Hindlimb muscle (tissue), 1 donor: ENCODE measurements around the gene MCM10. TPM values are rescaled to one million over a fixed set of nuclear protein-coding genes. Genes with fewer than 3 reads are reported as not detected.

Experiments
- polyA plus RNA-seq: library from polyadenylated mRNA; unstranded; fragments of 120-200 nt; gene quantifications from one replicate; pipeline ENCODE4 v1.2.1, GENCODE V29; 2013; ENCODE audit not compliant: insufficient read length

MCM10 gene
- polyA plus RNA-seq, 1 donor, result 4.8 TPM

Other genes with a start within 250 kb of the MCM10 start
- 22.1 TPM for gene CCDC3, start 159.8 kb upstream of the MCM10 start, polyA plus RNA-seq
- 38.0 TPM for gene OPTN, start 61.4 kb upstream of the MCM10 start, polyA plus RNA-seq
- gene UCMA, start 72.8 kb downstream of the MCM10 start, polyA plus RNA-seq, result not detected
- gene PHYH, start 138.5 kb downstream of the MCM10 start, polyA plus RNA-seq, result 52.8 TPM
- 60.9 TPM for gene SEPHS1, start 186.7 kb downstream of the MCM10 start, polyA plus RNA-seq